Body of pancreas (tissue), 4 donors: ENCODE data around the gene SPAG5.

Experiments
- POLR2A ChIP-seq, 3 donors: fragments of 450-650 bp; IDR thresholded peaks; one replicate each; pipeline ENCODE4 v1.6.1; 2016; ENCODE audit warnings: antibody characterized with exemption in 3 of 3, mild to moderate bottlenecking in 2 of 3
- TF ChIP-seq, protein P1 (sequence below), 7 experiments: fragments of 450-650 bp in 4 of 7; fragments of 200-600 bp in 3 of 7; sonication (generic) in 3 of 7; IDR thresholded peaks; one replicate each; pipeline ENCODE4 v1.5.1; 2016 to 2019; ENCODE audit warnings: antibody characterized with exemption in 7 of 7

GRCh38 chr17:28624148-28624547 lies 25.3 kb upstream of the SPAG5 start:
- TF ChIP-seq POLR2A (IDR thresholded peaks at IDR 0.05) = no peak
- TF ChIP-seq, protein P1, sequence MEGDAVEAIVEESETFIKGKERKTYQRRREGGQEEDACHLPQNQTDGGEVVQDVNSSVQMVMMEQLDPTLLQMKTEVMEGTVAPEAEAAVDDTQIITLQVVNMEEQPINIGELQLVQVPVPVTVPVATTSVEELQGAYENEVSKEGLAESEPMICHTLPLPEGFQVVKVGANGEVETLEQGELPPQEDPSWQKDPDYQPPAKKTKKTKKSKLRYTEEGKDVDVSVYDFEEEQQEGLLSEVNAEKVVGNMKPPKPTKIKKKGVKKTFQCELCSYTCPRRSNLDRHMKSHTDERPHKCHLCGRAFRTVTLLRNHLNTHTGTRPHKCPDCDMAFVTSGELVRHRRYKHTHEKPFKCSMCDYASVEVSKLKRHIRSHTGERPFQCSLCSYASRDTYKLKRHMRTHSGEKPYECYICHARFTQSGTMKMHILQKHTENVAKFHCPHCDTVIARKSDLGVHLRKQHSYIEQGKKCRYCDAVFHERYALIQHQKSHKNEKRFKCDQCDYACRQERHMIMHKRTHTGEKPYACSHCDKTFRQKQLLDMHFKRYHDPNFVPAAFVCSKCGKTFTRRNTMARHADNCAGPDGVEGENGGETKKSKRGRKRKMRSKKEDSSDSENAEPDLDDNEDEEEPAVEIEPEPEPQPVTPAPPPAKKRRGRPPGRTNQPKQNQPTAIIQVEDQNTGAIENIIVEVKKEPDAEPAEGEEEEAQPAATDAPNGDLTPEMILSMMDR (IDR thresholded peaks at IDR 0.05) = no peak
